ENCODE results near the gene JAKMIP3.

The JAKMIP3 gene

DNA sequence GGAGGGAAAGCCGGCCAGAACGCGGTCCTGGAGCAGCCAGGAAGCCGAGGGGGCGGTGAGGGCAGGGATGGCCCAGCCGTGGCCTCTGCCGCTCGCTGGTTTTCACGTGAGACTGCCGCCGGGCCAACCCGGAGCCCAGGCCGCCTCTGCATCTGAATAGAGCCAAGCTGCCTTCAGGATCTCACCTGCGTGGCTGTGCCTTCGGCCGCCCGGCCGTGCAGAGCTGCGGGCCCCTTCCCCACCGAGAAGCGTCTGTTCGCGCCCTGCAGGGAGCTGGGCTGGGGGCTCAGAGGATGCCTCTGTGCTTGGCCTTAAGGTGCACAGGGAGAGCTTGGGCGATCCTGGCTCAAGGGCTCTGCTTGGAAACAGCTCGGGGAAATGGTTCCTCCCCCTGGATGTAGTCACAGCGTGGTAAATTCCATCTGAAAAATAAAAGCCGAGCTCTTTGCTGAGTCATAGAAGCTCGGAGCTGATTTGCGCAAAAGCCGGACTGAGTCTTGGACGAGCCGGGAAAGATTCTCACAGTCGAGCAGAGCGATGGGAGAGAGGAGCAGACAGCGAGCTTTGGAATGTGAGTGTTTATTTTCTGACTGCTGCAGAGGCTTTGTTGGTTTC lies at the start of gene JAKMIP3:
JAKMIP3 (plus strand) TSS at position 456 of the 615 bp plus-strand sequence. CDS start 38,863 bp downstream, outside the sequence.
- Histone ChIP-seq H3K9me3 (ENCODE audit: insufficient read depth, low read depth, low read length) (no peaks in the 10 kb centered on the region), H3K4me3 (ENCODE audit: low read length) (peak within 1 kb of the TSS; percentile 52; the same call in 1 of the 2 replicates), H3K27me3 (ENCODE audit: insufficient read depth, low read length) (peaks cover 13% of the 10 kb centered on the region; the same call in 1 of the 2 replicates), H3K9ac (ENCODE audit: low read depth, low read length) (peak within 1 kb of the TSS; percentile 46; the same call in 1 of the 2 replicates), H3K36me3 (ENCODE audit: insufficient read depth, low read depth, low read length) (no peaks in the 10 kb centered on the region), H3K4me1 (ENCODE audit: insufficient read depth, low read length) (peaks cover 18% of the 10 kb centered on the region; the same call in 1 of the 2 replicates), H3K27ac (ENCODE audit: low read length) (no peak within 1 kb of the TSS)

DNA sequence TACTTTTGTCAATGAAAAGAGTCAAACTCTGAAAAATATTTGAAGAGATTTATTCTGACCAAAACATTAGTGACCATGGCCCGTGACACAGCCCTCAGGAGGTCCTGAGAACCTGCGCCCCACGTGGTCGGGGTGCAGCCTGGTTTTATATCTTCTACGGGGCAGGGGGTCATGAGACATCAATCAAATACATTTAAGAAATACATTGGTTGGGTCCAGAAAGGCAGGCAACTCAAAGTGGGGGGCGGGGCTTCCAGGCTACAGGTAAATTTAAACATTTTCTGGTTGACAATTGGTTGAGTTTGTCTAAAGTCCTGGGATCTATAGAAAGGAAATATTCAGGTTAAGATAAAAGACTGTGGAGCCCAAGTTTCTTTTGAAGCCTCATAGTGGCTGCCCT lies 49.2 kb upstream of the JAKMIP3 start:
- no peak overlapping the region for H3K9ac ChIP-seq (ENCODE audit: low read depth, low read length)
- H3K4me3 ChIP-seq (ENCODE audit: low read length), result no peak overlapping the region
- no peaks in the 10 kb centered on the region for H3K9me3 ChIP-seq (ENCODE audit: insufficient read depth, low read depth, low read length)
- no peak overlapping the region for H3K27ac ChIP-seq (ENCODE audit: low read length)
- H3K4me1 ChIP-seq (ENCODE audit: insufficient read depth, low read length), result peaks cover 2% of the 10 kb centered on the region; the same call in 1 of the 2 replicates
- no peaks in the 10 kb centered on the region for H3K36me3 ChIP-seq (ENCODE audit: insufficient read depth, low read depth, low read length)
- no peaks in the 10 kb centered on the region; the same call in 1 of the 2 replicates for H3K27me3 ChIP-seq (ENCODE audit: insufficient read depth, low read length)

DNA sequence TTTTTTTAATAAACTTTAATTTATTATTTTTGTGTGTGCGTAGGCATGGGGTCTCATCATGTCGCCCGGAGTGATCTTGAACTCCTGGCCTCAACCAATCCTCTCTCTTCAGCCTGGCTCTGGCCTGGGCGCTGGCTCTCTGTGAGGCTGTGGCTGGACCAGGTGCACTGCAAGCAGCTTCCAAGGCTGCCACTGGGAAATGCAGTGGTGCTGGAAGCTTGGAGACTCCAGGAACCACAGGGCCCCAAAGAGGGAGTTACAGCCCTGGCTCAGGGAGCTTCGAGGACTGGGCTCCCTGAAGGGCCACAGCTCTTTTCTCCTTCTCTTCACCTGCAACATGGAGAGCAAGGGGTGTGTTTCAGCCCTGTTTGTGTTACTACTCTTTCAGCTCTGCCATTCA lies 47.3 kb upstream of the JAKMIP3 start:
- Histone ChIP-seq H3K36me3 (ENCODE audit: insufficient read depth, low read depth, low read length) (no peaks in the 10 kb centered on the region), H3K27me3 (ENCODE audit: insufficient read depth, low read length) (peaks cover 4% of the 10 kb centered on the region), H3K9ac (ENCODE audit: low read depth, low read length) (no peak overlapping the region), H3K9me3 (ENCODE audit: insufficient read depth, low read depth, low read length) (no peaks in the 10 kb centered on the region), H3K4me1 (ENCODE audit: insufficient read depth, low read length) (no peaks in the 10 kb centered on the region), H3K27ac (ENCODE audit: low read length) (no peak overlapping the region), H3K4me3 (ENCODE audit: low read length) (no peak overlapping the region)

DNA sequence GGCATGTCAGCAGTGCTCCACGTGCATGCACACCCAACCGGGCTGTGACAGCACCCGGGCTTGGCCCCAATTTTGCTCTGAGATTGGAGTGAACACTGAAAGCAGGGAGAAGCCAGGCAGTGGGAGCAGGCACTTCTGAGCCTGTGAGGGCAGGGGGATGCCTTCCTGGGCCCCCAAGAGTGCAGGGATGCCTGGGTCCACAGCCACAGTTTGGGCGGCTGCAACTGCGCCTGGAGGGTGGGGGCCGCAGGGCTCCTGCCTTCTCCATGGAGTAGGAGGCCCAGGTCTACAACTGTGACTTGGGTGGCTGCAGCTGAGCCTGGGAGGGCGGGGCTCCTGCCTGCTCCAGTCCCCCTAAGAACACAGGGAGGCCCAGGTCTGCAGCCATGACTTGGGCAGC lies 46.4 kb upstream of the JAKMIP3 start:
- H3K27ac ChIP-seq (ENCODE audit: low read length), result no peak overlapping the region
- peaks cover 13% of the 10 kb centered on the region for H3K27me3 ChIP-seq (ENCODE audit: insufficient read depth, low read length)
- H3K36me3 ChIP-seq (ENCODE audit: insufficient read depth, low read depth, low read length), result no peaks in the 10 kb centered on the region
- no peaks in the 10 kb centered on the region for H3K9me3 ChIP-seq (ENCODE audit: insufficient read depth, low read depth, low read length)
- H3K4me3 ChIP-seq (ENCODE audit: low read length), result no peak overlapping the region
- H3K4me1 ChIP-seq (ENCODE audit: insufficient read depth, low read length), result no peaks in the 10 kb centered on the region
- H3K9ac ChIP-seq (ENCODE audit: low read depth, low read length), result no peak overlapping the region

DNA sequence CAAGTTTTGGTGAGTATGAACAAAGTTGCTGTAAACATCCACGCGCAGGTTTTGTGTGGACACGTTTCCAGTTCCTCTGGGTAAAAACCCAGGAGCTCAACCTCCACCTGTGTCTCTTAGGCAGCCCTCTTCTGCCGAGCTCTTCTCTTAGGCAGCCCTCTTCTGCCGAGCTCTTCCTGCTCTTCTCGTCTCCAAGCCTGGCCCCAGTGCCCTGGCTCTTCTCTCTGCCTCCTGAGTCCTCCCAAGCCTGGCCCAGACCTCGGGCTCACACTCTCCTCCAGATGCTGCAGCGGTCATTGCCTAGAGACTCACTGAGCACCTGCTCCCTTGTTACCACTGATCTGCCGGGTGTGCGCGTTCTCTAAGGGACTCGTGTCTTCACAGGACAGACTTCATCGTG lies 45.3 kb upstream of the JAKMIP3 start:
- no peak overlapping the region for H3K27ac ChIP-seq (ENCODE audit: low read length)
- no peak overlapping the region for H3K9ac ChIP-seq (ENCODE audit: low read depth, low read length)
- H3K36me3 ChIP-seq (ENCODE audit: insufficient read depth, low read depth, low read length), result no peaks in the 10 kb centered on the region
- no peak overlapping the region for H3K4me3 ChIP-seq (ENCODE audit: low read length)
- H3K27me3 ChIP-seq (ENCODE audit: insufficient read depth, low read length), result peaks cover 15% of the 10 kb centered on the region
- H3K4me1 ChIP-seq (ENCODE audit: insufficient read depth, low read length), result no peaks in the 10 kb centered on the region
- H3K9me3 ChIP-seq (ENCODE audit: insufficient read depth, low read depth, low read length), result no peaks in the 10 kb centered on the region

DNA sequence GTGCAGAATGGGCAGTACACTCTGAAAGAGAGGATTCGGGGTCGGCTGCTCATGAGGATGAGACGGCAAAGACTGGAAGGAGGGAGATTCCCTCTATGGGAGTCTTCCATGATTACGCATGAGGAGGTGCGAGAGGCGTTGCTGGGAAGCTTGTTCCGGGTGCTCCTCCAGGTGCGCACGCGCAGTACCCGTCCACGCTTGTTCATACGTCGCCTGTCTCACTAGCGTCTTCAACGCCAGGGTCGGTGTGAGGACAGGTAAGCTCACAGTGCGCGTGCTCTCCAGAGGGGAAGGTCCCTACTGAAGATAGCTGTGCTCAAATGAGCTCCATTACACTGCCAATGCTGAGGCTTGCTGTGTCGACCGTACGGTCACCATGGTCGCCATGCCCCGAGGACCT lies 44.7 kb upstream of the JAKMIP3 start:
- H3K9ac ChIP-seq (ENCODE audit: low read depth, low read length), result no peak overlapping the region
- peaks cover 15% of the 10 kb centered on the region for H3K27me3 ChIP-seq (ENCODE audit: insufficient read depth, low read length)
- no peaks in the 10 kb centered on the region for H3K36me3 ChIP-seq (ENCODE audit: insufficient read depth, low read depth, low read length)
- no peaks in the 10 kb centered on the region for H3K4me1 ChIP-seq (ENCODE audit: insufficient read depth, low read length)
- no peaks in the 10 kb centered on the region for H3K9me3 ChIP-seq (ENCODE audit: insufficient read depth, low read depth, low read length)
- H3K27ac ChIP-seq (ENCODE audit: low read length), result no peak overlapping the region
- no peak overlapping the region for H3K4me3 ChIP-seq (ENCODE audit: low read length)

DNA sequence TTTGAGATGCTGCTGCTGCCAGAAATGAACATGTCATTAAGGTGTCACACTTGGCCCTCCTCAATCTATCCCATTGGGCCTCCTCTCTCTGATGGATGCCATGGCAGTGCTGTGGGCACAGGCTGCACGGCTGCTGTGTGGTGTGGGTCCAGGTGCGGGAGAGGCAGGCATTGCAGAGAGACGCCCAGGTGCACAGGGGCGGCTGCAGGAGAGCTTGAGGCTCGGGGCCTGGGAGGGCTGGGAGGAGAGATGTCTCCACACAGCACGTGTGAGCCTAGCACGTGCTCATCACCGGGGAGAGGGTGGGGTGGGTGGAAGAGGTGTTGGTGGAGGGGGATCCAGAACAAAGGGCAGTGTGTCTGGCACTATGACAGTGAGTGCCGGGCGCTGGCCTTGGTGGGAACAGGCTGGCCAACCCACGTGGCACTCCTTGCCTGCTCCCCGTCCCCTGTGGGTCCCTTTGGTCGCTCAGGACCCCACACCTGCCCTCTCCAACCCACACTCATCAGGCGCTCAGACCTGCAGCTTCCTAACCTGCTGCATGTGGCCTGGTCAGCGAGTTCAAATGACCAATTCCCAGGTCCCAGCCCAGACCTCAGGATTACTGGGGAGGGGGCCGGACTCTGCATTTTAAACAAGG lies 44.1 kb upstream of the JAKMIP3 start:
- H3K9me3 ChIP-seq (ENCODE audit: insufficient read depth, low read depth, low read length), result no peaks in the 10 kb centered on the region
- H3K27me3 ChIP-seq (ENCODE audit: insufficient read depth, low read length), result peaks cover 15% of the 10 kb centered on the region
- no peak overlapping the region for H3K4me3 ChIP-seq (ENCODE audit: low read length)
- H3K27ac ChIP-seq (ENCODE audit: low read length), result no peak overlapping the region
- H3K9ac ChIP-seq (ENCODE audit: low read depth, low read length), result no peak overlapping the region
- H3K36me3 ChIP-seq (ENCODE audit: insufficient read depth, low read depth, low read length), result no peaks in the 10 kb centered on the region
- H3K4me1 ChIP-seq (ENCODE audit: insufficient read depth, low read length), result no peaks in the 10 kb centered on the region

DNA sequence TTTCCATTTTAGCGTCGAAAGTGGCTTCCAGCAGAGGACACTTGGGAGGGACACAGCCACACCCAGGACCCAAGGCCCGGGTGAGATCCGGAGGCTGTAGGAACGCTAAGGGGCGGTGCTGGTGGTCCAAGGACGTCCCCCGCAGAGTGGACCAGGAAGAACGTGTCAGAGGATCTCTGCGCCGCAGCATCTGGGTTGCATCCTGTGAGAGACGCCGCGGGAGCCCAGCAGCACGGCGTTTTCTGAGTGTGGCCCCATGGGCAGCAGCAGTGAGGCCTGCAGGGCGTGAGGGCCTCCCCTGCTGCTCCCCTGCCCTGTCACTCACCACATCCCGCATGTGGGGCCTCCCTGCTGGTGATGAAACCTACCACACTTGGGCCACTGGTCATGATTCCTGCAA lies 43.5 kb upstream of the JAKMIP3 start:
- Histone ChIP-seq H3K27me3 (ENCODE audit: insufficient read depth, low read length) (peaks cover 15% of the 10 kb centered on the region), H3K9ac (ENCODE audit: low read depth, low read length) (no peak overlapping the region), H3K27ac (ENCODE audit: low read length) (no peak overlapping the region), H3K4me1 (ENCODE audit: insufficient read depth, low read length) (no peaks in the 10 kb centered on the region), H3K9me3 (ENCODE audit: insufficient read depth, low read depth, low read length) (no peaks in the 10 kb centered on the region), H3K36me3 (ENCODE audit: insufficient read depth, low read depth, low read length) (no peaks in the 10 kb centered on the region), H3K4me3 (ENCODE audit: low read length) (no peak overlapping the region)

DNA sequence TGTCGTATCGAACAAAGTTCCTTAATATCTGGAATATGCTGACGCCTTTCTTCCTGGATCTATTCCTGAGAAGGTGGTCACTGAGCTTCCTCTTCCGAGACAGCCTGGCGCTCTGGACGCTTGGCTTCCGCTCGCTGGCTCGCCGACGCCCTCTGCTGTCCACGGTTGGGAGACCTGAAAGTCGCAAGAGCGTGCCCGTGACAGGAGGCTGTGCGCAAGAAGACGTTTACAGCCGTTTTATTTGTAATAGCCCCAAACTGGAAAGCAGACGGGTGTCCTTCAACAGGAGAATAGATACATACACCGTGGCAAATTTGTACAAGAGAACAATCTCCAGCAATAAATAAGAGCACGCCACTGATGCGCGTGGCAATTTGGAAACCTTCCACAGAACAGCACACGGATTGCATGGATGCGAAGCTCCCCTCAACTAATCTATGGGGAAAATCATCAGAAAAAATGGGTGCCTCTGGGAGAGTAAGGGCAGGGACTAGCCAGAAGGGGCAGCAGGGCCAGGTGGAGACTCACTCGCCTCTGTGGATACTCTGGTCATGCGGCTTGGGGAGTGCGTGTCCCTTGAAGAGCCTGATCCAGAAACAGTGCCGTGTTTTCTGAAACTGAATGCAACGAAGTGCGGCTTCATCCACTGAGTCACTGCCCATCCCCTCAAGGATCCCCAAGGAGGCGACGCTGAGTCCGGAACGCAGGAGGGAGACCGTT lies 42.5 kb upstream of the JAKMIP3 start:
- Histone ChIP-seq H3K9ac (ENCODE audit: low read depth, low read length) (no peak overlapping the region), H3K9me3 (ENCODE audit: insufficient read depth, low read depth, low read length) (no peaks in the 10 kb centered on the region), H3K36me3 (ENCODE audit: insufficient read depth, low read depth, low read length) (no peaks in the 10 kb centered on the region), H3K27me3 (ENCODE audit: insufficient read depth, low read length) (peaks cover 15% of the 10 kb centered on the region), H3K27ac (ENCODE audit: low read length) (no peak overlapping the region), H3K4me3 (ENCODE audit: low read length) (no peak overlapping the region), H3K4me1 (ENCODE audit: insufficient read depth, low read length) (no peaks in the 10 kb centered on the region)

DNA sequence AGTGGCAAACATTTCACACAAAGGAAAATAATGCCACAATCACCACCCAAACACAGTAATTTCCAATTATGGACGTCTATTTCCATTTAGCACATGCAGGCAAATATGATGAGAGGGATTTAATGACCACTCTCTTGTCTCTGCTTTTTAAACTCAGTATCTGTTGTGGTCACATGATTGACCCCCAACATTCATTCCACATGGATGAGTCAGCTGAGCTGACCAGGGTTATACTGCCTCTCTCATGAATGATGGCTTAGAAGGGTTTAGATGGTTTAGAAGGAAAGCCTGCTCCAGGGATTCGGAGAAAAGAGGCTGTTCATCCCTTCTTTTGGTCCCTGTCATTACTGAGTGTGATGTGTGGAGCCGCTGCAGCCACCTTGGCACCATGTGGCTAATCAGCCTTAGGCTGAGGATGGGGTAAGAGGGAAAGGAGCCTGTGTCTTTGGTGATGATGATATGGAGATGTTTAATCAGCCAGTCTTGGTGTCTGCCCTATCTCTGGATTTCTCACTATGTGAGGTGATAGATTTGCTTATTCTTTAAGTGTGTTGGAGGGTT lies 38.2 kb upstream of the JAKMIP3 start:
- Histone ChIP-seq H3K4me1 (ENCODE audit: insufficient read depth, low read length) (no peaks in the 10 kb centered on the region), H3K4me3 (ENCODE audit: low read length) (no peak overlapping the region), H3K27ac (ENCODE audit: low read length) (no peak overlapping the region), H3K27me3 (ENCODE audit: insufficient read depth, low read length) (peaks cover 15% of the 10 kb centered on the region), H3K9me3 (ENCODE audit: insufficient read depth, low read depth, low read length) (no peaks in the 10 kb centered on the region), H3K36me3 (ENCODE audit: insufficient read depth, low read depth, low read length) (no peaks in the 10 kb centered on the region), H3K9ac (ENCODE audit: low read depth, low read length) (no peak overlapping the region)

DNA sequence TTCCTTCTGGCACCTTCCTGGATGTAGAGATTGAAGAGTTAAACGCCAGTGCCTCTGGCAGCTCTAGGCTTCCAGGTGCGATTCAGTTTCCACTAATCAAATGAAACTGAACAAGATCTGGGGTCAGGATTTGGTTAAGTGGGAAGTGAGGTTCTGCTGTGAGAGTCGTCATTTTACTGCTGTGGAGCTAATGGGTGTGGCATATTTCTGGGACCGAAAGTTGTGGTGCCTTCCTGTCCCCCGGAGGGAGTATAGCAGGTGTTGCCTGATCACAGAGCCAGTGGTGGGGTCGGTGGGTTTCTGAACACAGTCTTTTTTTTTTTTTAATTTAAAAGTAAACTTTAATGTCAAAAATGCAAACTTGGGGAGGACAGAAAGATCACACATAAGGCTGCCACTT lies 37.0 kb upstream of the JAKMIP3 start:
- no peaks in the 10 kb centered on the region for H3K4me1 ChIP-seq (ENCODE audit: insufficient read depth, low read length)
- H3K4me3 ChIP-seq (ENCODE audit: low read length), result no peak overlapping the region
- no peak overlapping the region for H3K9ac ChIP-seq (ENCODE audit: low read depth, low read length)
- peaks cover 16% of the 10 kb centered on the region for H3K27me3 ChIP-seq (ENCODE audit: insufficient read depth, low read length)
- no peaks in the 10 kb centered on the region for H3K9me3 ChIP-seq (ENCODE audit: insufficient read depth, low read depth, low read length)
- no peaks in the 10 kb centered on the region for H3K36me3 ChIP-seq (ENCODE audit: insufficient read depth, low read depth, low read length)
- no peak overlapping the region for H3K27ac ChIP-seq (ENCODE audit: low read length)

All from iPS-20b (cell line).